Thyroid gland (tissue), 4 donors: ENCODE data around the gene DPP6.

Experiments used
- CTCF ChIP-seq, 6 experiments: fragments of 200-600 bp in 3 of 6; fragments of 450-650 bp in 3 of 6; sonication (generic) in 3 of 6; IDR thresholded peaks; one replicate each; pipeline ENCODE4 v1.5.1; 2016 to 2019; ENCODE audit warnings: antibody characterized with exemption in 6 of 6, mild to moderate bottlenecking in 2 of 6, inconsistent platforms in 1 of 6, moderate library complexity in 1 of 6
- POLR2A ChIP-seq, 2 donors: fragments of 450-650 bp; IDR thresholded peaks; one replicate each; pipeline ENCODE4 v1.6.1; 2017; ENCODE audit warnings: antibody characterized with exemption in 2 of 2, mild to moderate bottlenecking in 2 of 2, moderate library complexity in 1 of 2

GRCh38 chr7:154296443-154296842, 244.2 kb downstream of the DPP6 start:
- no peak for TF ChIP-seq CTCF (IDR thresholded peaks at IDR 0.05)
- no peak for TF ChIP-seq POLR2A (IDR thresholded peaks at IDR 0.05)
